Measurements from ENCODE around the gene ROR1.

ROR1 gene

GRCh38 chr1:63859480-63860275, 85.9 kb downstream of the ROR1 start:
- no peak for DNase-seq

- no peak for DNase-seq
Measured at GRCh38 chr1:63861052-63861691, 87.4 kb downstream of the ROR1 start.

DNA sequence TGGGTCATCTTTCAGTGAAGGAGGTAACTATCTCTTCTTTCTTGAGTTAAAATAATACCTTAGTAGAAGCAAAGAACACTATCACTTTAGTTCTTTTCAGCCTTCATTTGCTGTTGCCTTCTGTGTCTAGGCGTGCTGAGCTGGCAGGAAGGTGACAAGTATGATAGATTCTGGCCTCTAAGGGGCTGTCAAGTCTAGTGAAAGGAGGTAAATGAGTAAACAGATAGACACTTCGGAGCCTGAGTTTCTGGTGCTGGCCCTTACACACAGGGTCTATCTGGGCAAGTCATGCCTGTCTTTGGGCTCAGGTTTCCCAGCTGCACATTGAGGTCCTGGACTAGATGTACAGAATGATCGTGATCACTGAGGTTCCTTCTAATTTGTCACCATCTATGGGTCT, 89.3 kb downstream of the ROR1 start:
- no peak for DNase-seq

- no peak for DNase-seq
Measured at GRCh38 chr1:63864224-63864641, 90.4 kb downstream of the ROR1 start.

DNA sequence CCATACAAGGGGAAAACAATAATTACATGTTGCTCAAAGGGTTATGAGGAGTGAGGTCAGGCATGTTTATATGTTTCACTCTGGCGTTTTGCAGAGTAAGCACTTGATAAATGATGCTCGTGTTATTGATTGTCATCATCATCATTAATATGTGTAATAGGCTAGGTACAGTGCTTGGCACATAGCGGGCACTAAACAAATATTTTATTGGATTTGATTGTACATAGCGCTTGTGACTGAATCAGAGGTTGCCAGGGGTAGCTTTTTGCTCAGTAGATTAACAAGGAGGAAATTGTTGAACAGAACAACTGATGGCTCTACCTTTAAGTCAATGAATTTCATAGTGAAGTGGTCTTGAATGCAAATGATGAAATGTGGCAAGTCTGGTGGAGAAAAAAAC, 91.7 kb downstream of the ROR1 start:
- DNase-seq: no peak

- no peak for DNase-seq
Measured at GRCh38 chr1:63866084-63866483, 92.3 kb downstream of the ROR1 start.

DNA sequence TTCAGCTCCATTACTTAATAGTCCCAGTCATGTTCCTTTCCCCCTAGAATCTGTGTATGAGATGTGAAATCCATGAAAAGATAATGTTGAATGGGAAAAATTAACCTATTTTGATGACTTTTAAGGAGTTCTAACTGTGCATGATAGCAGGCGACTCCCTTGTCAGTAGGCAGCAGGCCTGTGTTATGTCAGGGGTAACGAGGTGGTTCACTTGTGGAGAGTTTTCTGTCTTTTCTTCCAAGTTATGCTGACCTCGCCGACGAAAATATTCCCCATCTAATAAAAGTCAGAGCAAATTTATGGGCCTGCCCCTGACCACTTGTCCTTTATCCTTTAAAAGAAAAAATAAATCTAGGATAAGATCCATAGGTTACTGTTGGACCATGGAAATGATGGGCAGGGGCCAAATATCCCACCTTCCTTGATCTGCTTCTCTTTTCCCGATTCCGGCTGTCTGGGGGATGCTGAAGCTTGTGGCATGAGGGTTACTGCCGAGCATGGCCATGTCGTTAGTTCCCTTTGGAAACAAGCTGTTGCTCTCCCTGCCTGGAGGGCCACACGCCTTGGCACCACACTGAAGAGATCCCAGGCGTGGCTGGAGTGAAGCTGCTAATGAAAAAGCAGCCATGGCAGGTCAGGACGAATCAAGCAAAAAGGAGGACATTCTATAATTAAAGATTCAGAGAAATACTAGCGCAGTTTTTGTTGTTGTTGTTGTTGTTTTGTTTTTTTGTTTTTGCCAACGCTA, 93.8 kb downstream of the ROR1 start:
- no peak for DNase-seq

GRCh38 chr1:63868268-63868781, 94.5 kb downstream of the ROR1 start:
- DNase-seq: no peak

GRCh38 chr1:63870152-63870551, 96.3 kb downstream of the ROR1 start:
- DNase-seq: no peak

- DNase-seq: no peak
Measured at GRCh38 chr1:63871463-63871862, 97.6 kb downstream of the ROR1 start.

- no peak for DNase-seq
Measured at GRCh38 chr1:63873751-63874150, 99.9 kb downstream of the ROR1 start.

GRCh38 chr1:63874278-63874880, 100.6 kb downstream of the ROR1 start:
- DNase-seq: no peak

DNA sequence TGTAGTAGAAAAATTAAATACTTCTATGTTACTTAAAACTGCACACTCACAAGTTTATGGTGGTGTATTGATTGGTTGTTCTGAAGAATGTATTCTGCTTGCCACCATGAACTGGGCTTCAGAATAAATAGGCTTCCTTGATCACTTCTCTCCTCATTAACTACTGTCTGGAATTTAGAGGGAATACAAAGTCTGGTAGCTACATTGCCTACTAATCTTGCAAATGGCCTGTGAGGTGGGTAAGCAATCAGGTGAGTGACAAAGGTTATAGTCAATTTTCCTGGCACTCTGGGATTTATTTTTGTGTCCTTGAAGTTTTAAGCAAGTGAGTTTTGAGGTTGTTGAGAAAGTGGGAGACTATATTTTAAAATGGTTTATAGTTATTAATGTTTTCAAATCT, 101.8 kb downstream of the ROR1 start:
- DNase-seq: no peak

DNA sequence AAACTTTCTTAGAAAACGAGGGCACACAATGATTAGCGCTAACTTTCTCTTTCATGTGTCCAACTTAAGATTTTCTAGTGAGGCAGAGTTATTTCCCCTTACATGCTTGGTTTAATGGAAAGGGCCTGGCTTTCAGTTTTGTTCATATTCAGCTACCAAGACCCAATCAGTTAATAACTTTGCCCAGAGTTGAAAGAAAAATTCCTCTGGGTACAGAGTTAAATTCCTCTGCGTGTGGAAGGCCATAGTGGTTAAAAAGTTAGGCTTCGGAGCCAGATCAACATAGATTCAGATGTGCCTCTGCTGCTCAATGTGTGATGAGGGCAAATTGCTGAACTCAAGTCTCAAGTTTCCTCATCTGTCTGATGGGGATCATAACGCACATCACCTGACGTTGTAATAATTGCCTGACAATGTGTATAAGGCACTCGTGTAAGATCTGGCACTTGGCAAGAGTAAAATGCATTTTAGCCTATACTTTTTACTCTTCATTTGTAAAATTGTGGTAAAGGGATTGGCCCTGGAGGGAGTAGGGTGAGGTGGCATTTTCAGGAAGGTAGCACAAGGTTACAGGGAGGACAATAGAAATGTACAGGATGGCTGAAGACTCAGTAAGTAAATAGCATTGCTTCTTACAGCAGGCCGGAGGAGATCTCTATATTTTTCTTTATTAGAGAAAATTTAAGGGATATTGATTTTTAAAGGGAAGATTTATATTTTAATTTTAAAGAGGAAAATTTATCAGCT, 103.4 kb downstream of the ROR1 start:
- DNase-seq: no peak

GRCh38 chr1:63877816-63878215, 104.0 kb downstream of the ROR1 start:
- no peak for DNase-seq

- DNase-seq: no peak
Measured at GRCh38 chr1:63878932-63879331, 105.1 kb downstream of the ROR1 start.

GRCh38 chr1:63880958-63881576, 107.2 kb downstream of the ROR1 start:
- DNase-seq: no peak

DNA sequence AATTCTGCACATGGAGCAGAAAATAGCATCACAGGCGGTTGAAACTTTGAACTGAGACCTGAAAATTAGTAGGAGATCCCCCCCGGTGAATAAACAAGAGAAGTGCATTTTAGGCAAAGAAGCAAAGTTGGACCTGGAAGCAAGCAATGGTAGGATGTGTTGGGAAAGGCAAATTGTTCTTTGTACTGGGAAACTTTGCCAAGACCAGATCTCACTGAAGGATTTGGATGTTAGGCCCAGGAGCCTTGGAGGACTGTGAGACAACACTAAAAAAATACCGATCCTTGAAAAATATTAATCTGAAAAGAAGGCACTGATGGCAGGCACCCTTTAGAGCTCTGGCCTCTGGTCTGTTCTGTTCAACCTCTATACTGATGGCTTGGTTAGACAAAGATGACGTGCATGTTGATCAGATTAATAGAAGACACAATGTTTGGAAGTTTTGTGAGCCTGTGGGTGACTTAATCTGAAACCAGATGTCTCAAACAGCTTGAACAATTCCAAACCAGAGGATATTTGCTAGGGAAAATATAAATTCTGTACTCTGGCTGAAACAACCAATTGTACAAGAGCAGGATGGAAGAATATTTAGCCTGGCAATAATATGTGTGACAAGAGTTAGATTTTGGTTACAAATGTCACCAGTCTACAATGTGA, 108.4 kb downstream of the ROR1 start:
- no peak for DNase-seq

- no peak for DNase-seq
Measured at GRCh38 chr1:63883494-63884235, 109.8 kb downstream of the ROR1 start.

- no peak for DNase-seq
Measured at GRCh38 chr1:63884486-63884885, 110.7 kb downstream of the ROR1 start.

- DNase-seq: no peak
Measured at GRCh38 chr1:63885899-63886298, 112.1 kb downstream of the ROR1 start.

All from amniotic stem cell (primary cell).